CD4-positive, alpha-beta T cell (primary cell): ENCODE results near the gene EML4. TPM values are rescaled to one million over a fixed set of nuclear protein-coding genes. Genes with fewer than 3 reads are reported as not detected.

Source experiments
- ATAC-seq: fragments of 200-7000 bp; cut with Tn5 transposase; one replicate; pipeline ENCODE4 v1.10.0; 2022; ENCODE audit warnings: mild to moderate bottlenecking; ENCODE audit not compliant: poor library complexity
- CTCF ChIA-PET: fragments of 350-600 bp; sonication (Branson Sonifier 250); formaldehyde crosslinking; loops from one replicate; lab custom pipeline; 2021; ENCODE audit warnings: antibody characterized with exemption, inconsistent platforms; lab: Charles Lee
- POLR2A ChIA-PET: fragments of 350-600 bp; sonication (Branson Sonifier 250); formaldehyde crosslinking; loops from one replicate; lab custom pipeline; 2021; ENCODE audit warnings: antibody characterized with exemption, inconsistent platforms; lab: Charles Lee
- DNase-seq, 14 experiments: peaks; one replicate each; pipeline ENCODE4 v3.0.0-alpha.2; 2013 to 2020; ENCODE audit warnings: mixed read lengths in 2 of 14
- H3K27ac ChIP-seq, 2 donors: one replicate each; pipeline versions ENCODE4 v1.5.1 to v1.7.0; 2013; ENCODE audit warnings: low read length in 2 of 2, low read depth in 1 of 2, mild to moderate bottlenecking in 1 of 2
- H3K27me3 ChIP-seq, 2 experiments: 1 replicate in 1 of 2; 2 replicates in 1 of 2; pipeline versions ENCODE4 v1.6.1 to v1.7.0; 2013; ENCODE audit warnings: low read length in 2 of 2, control low read depth in 1 of 2, mild to moderate bottlenecking in 1 of 2, moderate library complexity in 1 of 2; ENCODE audit not compliant: insufficient read depth in 2 of 2, control insufficient read depth in 1 of 2
- H3K36me3 ChIP-seq: one replicate; pipeline ENCODE4 v1.6.1; 2013; ENCODE audit warnings: low read length, control low read depth; ENCODE audit not compliant: insufficient read depth
- H3K4me1 ChIP-seq: one replicate; pipeline ENCODE4 v1.6.1; 2013; ENCODE audit warnings: low read length, control low read depth; ENCODE audit not compliant: insufficient read depth
- H3K4me3 ChIP-seq: one replicate; pipeline ENCODE4 v1.5.1; 2013; ENCODE audit warnings: mild to moderate bottlenecking, low read length, moderate library complexity
- H3K9me3 ChIP-seq, 2 experiments: 1 replicate in 1 of 2; 2 replicates in 1 of 2; pipeline versions ENCODE4 v1.6.1 to v1.7.0; 2013; ENCODE audit warnings: low read length in 2 of 2, mild to moderate bottlenecking in 2 of 2, control low read depth in 1 of 2, moderate library complexity in 1 of 2; ENCODE audit not compliant: control insufficient read depth in 1 of 2, insufficient read depth in 1 of 2
- H3K27ac Mint-ChIP-seq: one replicate; pipeline ENCODE4 v1.8.0; 2020; ENCODE audit warnings: mixed read lengths
- H3K27me3 Mint-ChIP-seq: one replicate; pipeline ENCODE4 v1.8.0; 2021; ENCODE audit warnings: mixed read lengths
- H3K36me3 Mint-ChIP-seq: one replicate; pipeline ENCODE4 v1.8.0; 2021; ENCODE audit warnings: low read depth, mixed read lengths
- H3K4me1 Mint-ChIP-seq: one replicate; pipeline ENCODE4 v1.8.0; 2021; ENCODE audit warnings: low read depth, mixed read lengths
- H3K4me3 Mint-ChIP-seq: one replicate; pipeline ENCODE4 v1.8.0; 2020; ENCODE audit warnings: mild to moderate bottlenecking, mixed read lengths
- H3K9me3 Mint-ChIP-seq: one replicate; pipeline ENCODE4 v1.8.0; 2020; ENCODE audit warnings: mixed read lengths
- intact Hi-C, 2 experiments: fragments of 100-400 bp; cut with DNase I in 1 of 2; cut with micrococcal nuclease in 1 of 2; formaldehyde crosslinking; loops; one replicate each; pipeline versions ENCODE4 v1.15.1 to v1.9.0; 2023 to 2025; cut with DNase I, micrococcal nuclease
- total RNA-seq, 174 experiments: library from RNA in 2 of 174; stranded (reverse) in 2 of 174; gene quantifications; one replicate each; pipeline ENCODE4 v1.2.3 and lab custom pipeline; 2021 to 2026
- TF ChIP-seq, protein P1 (sequence below): fragments of 200-600 bp; IDR thresholded peaks from one replicate; pipeline ENCODE4 v1.8.0; 2022; ENCODE audit warnings: antibody characterized with exemption, mild to moderate bottlenecking

Gene EML4
- total RNA-seq, 2 experiments from 2014 or later, result 219 to 228 TPM

DNA sequence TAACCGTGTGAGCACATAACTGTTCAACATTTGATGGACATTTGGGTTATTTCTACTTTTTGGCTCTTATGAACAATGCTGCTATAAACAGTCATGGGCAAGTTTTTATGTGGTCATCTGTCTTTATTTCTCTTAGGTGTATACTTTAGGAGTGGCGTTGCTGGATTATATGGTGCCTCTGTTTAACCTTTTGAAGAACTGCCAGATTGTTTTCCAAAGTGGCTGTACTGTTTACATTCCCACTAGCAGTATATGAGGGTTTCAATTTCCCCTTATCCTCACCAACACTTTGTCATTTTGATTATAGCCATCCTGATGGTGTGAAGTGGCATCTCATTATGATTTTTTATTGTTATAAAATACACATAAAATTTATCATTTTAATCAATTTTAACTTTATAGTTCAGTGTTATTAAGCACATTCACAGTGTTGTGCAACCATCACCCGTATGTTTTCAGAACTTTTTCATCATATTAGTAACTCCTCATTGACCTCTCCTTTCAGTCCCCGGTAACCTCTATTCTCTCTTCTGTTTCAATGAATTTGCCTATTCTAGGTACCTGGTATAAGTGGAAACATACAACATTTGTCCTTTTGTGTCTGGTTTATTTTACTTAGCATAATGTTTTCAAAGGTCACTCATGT, 55.4 kb downstream of the EML4 start:
- POLR2A ChIA-PET, result no interaction called here
- Histone ChIP-seq H3K27me3 (no peaks in the 10 kb centered on the region), H3K27ac (no peak overlapping the region), H3K36me3 (no peaks in the 10 kb centered on the region), H3K9me3 (no peaks in the 10 kb centered on the region), H3K4me3 (no peak overlapping the region), H3K4me1 (peaks cover 28% of the 10 kb centered on the region)
- TF ChIP-seq, protein P1, sequence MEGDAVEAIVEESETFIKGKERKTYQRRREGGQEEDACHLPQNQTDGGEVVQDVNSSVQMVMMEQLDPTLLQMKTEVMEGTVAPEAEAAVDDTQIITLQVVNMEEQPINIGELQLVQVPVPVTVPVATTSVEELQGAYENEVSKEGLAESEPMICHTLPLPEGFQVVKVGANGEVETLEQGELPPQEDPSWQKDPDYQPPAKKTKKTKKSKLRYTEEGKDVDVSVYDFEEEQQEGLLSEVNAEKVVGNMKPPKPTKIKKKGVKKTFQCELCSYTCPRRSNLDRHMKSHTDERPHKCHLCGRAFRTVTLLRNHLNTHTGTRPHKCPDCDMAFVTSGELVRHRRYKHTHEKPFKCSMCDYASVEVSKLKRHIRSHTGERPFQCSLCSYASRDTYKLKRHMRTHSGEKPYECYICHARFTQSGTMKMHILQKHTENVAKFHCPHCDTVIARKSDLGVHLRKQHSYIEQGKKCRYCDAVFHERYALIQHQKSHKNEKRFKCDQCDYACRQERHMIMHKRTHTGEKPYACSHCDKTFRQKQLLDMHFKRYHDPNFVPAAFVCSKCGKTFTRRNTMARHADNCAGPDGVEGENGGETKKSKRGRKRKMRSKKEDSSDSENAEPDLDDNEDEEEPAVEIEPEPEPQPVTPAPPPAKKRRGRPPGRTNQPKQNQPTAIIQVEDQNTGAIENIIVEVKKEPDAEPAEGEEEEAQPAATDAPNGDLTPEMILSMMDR, result no peak
- peaks cover 94% of the 10 kb centered on the region for H3K4me1 Mint-ChIP-seq
- DNase-seq (no peak), ATAC-seq (no peak)
- CTCF ChIA-PET, result no interaction called here
- H3K9me3 Mint-ChIP-seq, result no peaks in the 10 kb centered on the region
- peaks cover 45% of the 10 kb centered on the region for H3K36me3 Mint-ChIP-seq
- intact Hi-C loops, result loop anchor here in 1 of 2 experiments (5.0 to 10.0 kb wide), 2 partner anchors 38 to 50 kb away; no protein-coding TSS in a partner anchor
- no peak overlapping the region for H3K4me3 Mint-ChIP-seq
- H3K27ac Mint-ChIP-seq, result no peak overlapping the region
- no peaks in the 10 kb centered on the region for H3K27me3 Mint-ChIP-seq

DNA sequence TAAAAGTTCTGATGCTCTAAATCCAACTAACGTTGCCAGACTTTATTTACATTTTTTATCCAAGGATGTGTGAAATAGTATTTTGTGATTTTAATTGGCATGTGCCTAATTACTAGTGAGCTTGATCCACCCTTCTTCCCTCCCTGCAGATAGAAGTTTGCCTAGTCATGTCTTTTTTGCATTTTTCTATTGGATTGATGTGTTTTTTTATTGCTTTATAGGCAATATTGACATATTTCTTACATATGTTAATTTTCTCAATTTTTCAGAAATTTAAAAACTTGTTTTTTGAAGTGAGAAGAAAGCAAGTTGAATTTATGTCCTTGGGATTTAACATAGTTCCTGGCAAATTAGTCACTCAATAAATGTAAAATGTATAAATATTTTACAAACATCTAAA, 56.4 kb downstream of the EML4 start:
- DNase-seq (no peak), ATAC-seq (no peak)
- H3K27ac Mint-ChIP-seq, result no peak overlapping the region
- no peak overlapping the region for H3K4me3 Mint-ChIP-seq
- H3K36me3 Mint-ChIP-seq, result peaks cover 35% of the 10 kb centered on the region
- Histone ChIP-seq H3K9me3 (no peaks in the 10 kb centered on the region), H3K4me3 (no peak overlapping the region), H3K4me1 (peaks cover 29% of the 10 kb centered on the region), H3K27me3 (no peaks in the 10 kb centered on the region), H3K36me3 (no peaks in the 10 kb centered on the region), H3K27ac (no peak overlapping the region)
- H3K4me1 Mint-ChIP-seq, result peaks cover 92% of the 10 kb centered on the region
- TF ChIP-seq, protein P1, result no peak
- no peaks in the 10 kb centered on the region for H3K9me3 Mint-ChIP-seq
- no peaks in the 10 kb centered on the region for H3K27me3 Mint-ChIP-seq
- ChIA-PET POLR2A (no interaction called here), CTCF (no interaction called here)
- intact Hi-C loops, result loop anchor here in 1 of 2 experiments (10.0 kb wide), 1 partner anchor 51 kb away; no protein-coding TSS in a partner anchor

DNA sequence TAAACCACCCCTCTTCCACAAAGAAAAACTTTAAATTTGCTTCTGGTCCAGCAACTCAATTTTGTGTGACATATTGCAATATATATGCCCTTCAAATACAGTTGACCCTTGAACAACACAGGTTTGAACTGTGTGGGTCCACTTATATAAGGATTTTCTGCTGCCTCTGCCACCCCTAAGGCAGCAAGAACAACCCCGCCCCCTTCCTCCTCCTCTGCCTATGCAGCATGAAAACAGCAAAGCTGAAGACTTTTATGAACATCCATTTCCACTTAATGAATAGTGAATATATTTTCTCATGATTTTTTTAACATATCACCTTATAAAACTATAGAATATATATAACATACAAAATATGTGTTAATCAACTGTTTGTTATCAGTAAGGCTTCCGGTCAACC, 58.3 kb downstream of the EML4 start:
- H3K27ac Mint-ChIP-seq, result no peak overlapping the region
- ATAC-seq (peak; percentile 50), DNase-seq (peak in 2 of 14 experiments; percentile 24 to 37)
- H3K36me3 ChIP-seq, result no peaks in the 10 kb centered on the region
- ChIA-PET CTCF (interaction anchor here (1.5 kb wide), 1 partner anchor 19 kb away, joined by 3 read pairs; no protein-coding TSS in a partner anchor), POLR2A (no interaction called here)
- peak overlapping the region; percentile 22 for H3K4me3 Mint-ChIP-seq
- no peak overlapping the region for H3K27ac ChIP-seq
- peaks cover 92% of the 10 kb centered on the region for H3K4me1 Mint-ChIP-seq
- H3K27me3 Mint-ChIP-seq, result no peaks in the 10 kb centered on the region
- peaks cover 29% of the 10 kb centered on the region for H3K36me3 Mint-ChIP-seq
- H3K4me3 ChIP-seq, result no peak overlapping the region
- TF ChIP-seq, protein P1, result no peak
- intact Hi-C loops, result loop anchor here in 1 of 2 experiments (10.0 kb wide), 1 partner anchor 53 kb away; no protein-coding TSS in a partner anchor
- H3K27me3 ChIP-seq, result no peaks in the 10 kb centered on the region
- no peaks in the 10 kb centered on the region for H3K9me3 ChIP-seq
- peaks cover 32% of the 10 kb centered on the region for H3K4me1 ChIP-seq
- H3K9me3 Mint-ChIP-seq, result no peaks in the 10 kb centered on the region
